GM18526 (cell line): ENCODE data around the gene CORO1A.

ENCODE experiments used
- POLR2A ChIP-seq: IDR thresholded peaks from 3 replicates; pipeline ENCODE4 v1.6.1; 2011; ENCODE audit not compliant: insufficient read length; ENCODE audit errors: extremely low read depth

The CORO1A gene

GRCh38 chr16:30183233-30184095 lies at the start of gene CORO1A:
Gene CORO1A (plus strand): TSS chr16:30183602. CDS start chr16:30185210, 1,608 bp downstream.
- peak; percentile 95 for TF ChIP-seq POLR2A

- no peak for TF ChIP-seq POLR2A
These were observed 46.3 kb upstream of the CORO1A start for GRCh38 chr16:30136971-30137605.

- TF ChIP-seq POLR2A, result no peak
These were observed 45.5 kb upstream of the CORO1A start for GRCh38 chr16:30137897-30138296.

- TF ChIP-seq POLR2A, result no peak
These were observed 43.6 kb upstream of the CORO1A start for GRCh38 chr16:30139583-30140481.

GRCh38 chr16:30141750-30142149 lies 41.7 kb upstream of the CORO1A start:
- TF ChIP-seq POLR2A, result no peak

- TF ChIP-seq POLR2A, result no peak
These were observed 40.6 kb upstream of the CORO1A start for GRCh38 chr16:30142672-30143346.

GRCh38 chr16:30143347-30143702 lies 40.1 kb upstream of the CORO1A start:
- TF ChIP-seq POLR2A, result no peak

- TF ChIP-seq POLR2A, result no peak
These were observed 39.4 kb upstream of the CORO1A start for GRCh38 chr16:30144017-30144416.

- TF ChIP-seq POLR2A, result no peak
These were observed 38.5 kb upstream of the CORO1A start for GRCh38 chr16:30144917-30145316.

- TF ChIP-seq POLR2A, result no peak
These were observed 37.7 kb upstream of the CORO1A start for GRCh38 chr16:30145657-30146056.

GRCh38 chr16:30147843-30148510 lies 35.4 kb upstream of the CORO1A start:
- TF ChIP-seq POLR2A, result no peak

- no peak for TF ChIP-seq POLR2A
These were observed 34.0 kb upstream of the CORO1A start for GRCh38 chr16:30149250-30149930.

- TF ChIP-seq POLR2A, result no peak
These were observed 32.3 kb upstream of the CORO1A start for GRCh38 chr16:30151091-30151490.

GRCh38 chr16:30152517-30152916 lies 30.9 kb upstream of the CORO1A start:
- no peak for TF ChIP-seq POLR2A
